GM19468 (cell line): ENCODE measurements around the gene CLN3.
"Not testable (repeated sequence)": the region's sequence is repeated elsewhere in the genome, so short reads cannot be mapped to it uniquely, and the experiment has no call there.

Experiments
- ATAC-seq: cut with Tn5 transposase; IDR thresholded peaks from one replicate; pipeline ENCODE4 v1.9.1; 2021; ENCODE audit warnings: mild to moderate bottlenecking, moderate library complexity, moderate number of reproducible peaks; ENCODE audit not compliant: unreplicated experiment; ENCODE audit errors: extremely low read depth

The CLN3 gene

GRCh38 chr16:28491970-28492474 is at the start of gene CLN3:
Gene CLN3, minus strand, starts transcription at chr16:28492074. Its CDS starts 315 bp downstream, at chr16:28491759.
- ATAC-seq, result peak; percentile 67

DNA sequence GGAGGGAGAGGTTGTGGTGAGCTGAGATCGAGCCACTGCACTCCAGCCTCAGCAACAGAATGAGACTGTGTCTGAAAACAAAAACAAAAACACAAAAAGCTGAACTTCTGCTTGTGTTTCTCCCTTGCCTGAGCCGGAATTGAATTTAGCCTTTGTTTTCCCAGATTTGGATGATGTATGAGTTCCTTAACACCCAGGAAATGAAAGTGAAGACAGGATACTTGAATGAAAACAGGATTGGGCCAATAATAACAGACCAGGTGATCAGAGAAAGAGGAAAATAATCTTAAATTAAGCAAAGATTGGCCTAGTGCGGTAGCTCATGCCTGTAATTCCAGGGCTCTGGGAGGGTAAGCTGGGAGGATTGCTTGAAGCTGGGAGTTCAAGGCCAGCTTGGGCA is 48.5 kb upstream of the CLN3 start:
- no peak for ATAC-seq

- no peak for ATAC-seq
Observed at GRCh38 chr16:28538733-28539596, 47.1 kb upstream of the CLN3 start, which contains the start of gene NUPR1. Gene NUPR1, minus strand, starts transcription at chr16:28538974. Its CDS starts 67 bp downstream, at chr16:28538907.

GRCh38 chr16:28537964-28538732 is 46.3 kb upstream of the CLN3 start:
- ATAC-seq, result no peak

DNA sequence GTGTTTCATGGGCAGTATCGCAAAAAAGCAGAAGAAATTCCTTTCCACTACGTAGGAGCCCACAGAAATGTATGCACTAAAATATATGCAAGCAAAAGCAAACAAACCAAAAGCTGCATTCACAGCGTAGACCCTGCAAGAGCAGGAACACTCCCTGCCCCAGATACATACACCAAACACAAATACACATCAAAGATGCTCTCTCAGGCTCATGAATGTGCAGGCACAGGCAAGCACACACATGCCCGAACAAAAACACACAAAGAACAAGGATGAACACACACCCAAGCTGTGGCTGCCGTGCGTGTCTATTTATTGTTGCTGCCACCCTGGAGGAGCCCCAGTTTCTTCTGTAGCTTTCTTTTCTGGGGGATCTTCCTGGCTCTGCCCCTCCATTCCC is 45.2 kb upstream of the CLN3 start:
- no peak for ATAC-seq

DNA sequence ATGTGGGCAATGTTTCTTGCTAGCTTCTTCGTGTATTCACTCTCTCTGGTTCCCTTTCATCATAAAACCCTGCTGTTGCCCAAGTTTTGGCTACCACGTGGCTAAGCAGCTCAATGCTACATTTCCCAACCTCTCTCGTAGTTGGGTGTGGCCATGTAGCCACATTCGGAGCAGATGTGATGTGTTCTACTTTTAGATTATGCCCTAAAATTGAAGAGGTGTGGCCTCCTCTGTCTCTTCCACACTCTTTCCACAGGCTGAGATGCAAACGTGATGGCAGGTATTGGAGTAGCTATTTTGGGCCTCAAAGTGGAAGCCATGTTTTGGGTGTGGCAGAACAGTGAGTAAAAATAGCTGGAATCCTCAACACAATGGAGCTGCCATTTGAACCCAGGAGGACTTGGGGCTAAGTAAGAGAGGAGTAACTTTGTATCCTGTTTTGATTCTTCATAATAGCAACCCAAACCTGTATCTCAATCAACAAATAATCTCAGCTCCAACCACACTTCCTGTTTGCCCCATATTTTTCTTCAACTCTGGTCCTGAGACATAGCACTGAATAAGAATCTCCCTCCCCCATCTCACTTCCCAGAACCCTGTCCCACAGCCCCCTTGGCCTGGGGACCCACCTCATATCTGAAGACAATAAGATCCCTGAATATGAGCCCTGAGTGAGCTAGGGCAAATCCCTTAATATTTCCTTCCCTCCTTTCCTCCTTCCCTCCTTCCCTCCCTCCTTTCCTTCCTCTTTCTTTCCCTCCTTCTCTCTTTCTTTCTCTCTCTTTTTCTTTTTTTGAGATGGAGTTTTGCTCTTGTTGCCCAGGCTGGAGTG is 42.9 kb upstream of the CLN3 start:
- no peak for ATAC-seq

DNA sequence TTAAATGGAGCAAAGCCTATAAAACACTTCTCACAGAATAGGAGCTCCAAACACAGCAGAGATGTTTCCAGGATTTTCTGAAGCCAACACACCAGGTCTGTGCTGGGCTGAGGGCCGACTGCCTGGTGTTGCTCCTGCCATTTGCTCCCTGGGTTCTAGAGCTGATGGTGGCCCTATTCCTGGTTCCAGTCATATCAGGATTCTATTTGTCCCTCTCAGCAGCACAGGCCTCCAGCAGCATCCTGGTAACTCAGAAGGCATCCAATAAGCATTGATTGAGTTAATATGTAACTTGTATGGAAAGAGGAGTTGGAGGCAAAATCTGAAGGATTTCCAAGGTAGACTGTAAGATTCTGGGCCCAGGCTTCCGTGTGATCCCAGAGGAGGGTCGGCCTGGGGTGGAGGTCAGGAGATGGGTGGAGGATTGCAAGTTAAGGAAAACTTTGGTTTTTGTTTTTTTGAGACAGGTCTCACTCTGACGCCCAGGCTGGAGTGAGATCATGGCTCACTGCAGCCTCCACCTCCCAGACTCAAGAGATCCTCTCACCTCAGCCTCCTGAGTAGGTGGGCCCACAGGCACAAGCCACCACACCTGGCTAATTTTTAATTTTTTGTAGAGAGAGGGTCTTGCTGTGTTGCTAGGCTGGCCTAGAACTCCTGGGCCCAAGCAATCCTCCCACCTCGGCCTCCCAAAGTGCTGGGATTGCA is 41.2 kb upstream of the CLN3 start:
- no peak for ATAC-seq

DNA sequence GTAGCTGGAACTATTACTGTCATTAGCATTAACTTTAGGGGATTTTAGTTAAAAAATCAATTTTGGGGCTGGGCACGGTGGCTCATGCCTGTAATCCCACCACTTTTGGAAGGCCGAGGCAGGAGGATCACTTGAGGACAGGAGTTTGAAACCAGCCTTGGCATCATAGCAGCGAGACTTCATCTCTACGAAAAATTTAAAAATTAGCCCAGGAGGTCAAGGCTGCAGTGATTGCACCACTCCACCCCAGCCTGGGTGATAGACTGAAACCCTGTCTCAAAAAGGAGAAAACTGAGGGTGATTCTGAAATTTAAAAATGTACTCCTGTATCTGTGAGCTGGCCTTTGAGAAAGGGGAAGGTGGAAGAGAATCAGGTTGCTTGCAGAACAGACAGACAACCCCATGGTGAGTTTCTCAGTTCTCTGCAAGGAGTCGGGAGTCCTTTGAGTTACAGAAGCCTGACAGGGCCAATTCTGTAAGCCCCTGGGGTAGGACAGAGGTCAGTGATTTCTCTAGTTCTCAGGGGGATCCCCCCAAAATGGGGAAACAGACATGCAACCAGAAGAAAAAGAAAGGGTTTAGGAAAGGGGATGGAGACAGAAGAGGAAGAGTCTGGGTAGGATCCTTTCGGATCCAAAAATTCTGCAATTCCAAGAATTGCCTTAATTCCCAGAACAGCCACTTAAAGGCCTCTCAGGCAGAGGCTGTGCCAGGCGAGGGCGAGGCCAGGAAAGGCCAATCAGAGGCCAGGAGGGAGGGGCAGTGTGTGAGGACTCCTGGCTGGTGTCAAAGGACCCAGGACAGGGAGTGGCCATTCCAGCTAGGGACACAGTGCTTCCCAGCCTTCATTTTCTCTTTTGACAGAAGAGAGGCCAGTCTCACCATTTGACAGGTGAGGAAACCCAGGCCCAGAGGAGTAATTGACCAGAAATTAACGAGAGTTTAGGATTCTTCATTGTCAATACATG is 40.2 kb upstream of the CLN3 start:
- ATAC-seq, result no peak

DNA sequence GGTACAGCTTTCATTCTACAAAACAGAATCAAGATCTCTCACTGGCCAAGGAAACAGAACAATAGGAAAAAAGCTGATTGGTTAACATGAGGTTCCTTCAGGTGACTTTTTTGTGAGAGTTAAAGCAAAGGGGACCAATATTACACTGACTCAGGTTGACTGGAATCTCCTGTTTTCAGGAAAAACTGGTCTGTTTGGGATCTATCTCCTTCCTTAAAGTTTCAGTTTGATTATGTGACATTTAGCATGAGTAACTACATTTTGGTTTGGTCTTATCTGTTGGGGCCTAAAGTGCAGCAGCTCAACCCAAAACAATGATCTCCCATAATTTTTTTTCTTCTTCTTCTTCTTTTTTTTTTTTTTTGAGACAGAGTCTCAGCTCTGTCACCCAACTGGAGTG is 37.2 kb upstream of the CLN3 start:
- no peak for ATAC-seq

GRCh38 chr16:28528463-28528867 is 36.6 kb upstream of the CLN3 start:
- ATAC-seq, result no peak

DNA sequence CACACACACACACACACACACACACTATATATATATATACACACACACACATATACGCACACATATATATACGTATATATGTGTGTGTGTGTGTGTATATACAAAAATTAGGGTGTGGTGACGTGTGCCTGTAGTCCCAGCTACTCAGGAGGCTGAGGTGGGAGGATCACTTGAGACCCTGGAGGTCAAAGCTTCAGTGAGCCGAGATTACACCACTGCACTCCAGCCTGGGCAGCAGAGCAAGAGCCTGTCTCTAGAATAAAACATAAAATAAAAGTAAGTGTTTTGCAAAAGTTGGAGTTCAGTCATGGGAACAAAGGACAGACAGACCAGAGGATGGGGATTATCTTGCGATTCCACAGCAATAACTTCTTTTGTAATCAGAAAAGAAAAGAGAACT is 36.1 kb upstream of the CLN3 start:
- no peak for ATAC-seq

GRCh38 chr16:28527100-28527785 is 35.4 kb upstream of the CLN3 start:
- not testable (repeated sequence) for ATAC-seq

GRCh38 chr16:28526201-28527099 is 34.6 kb upstream of the CLN3 start:
- ATAC-seq, result no peak

DNA sequence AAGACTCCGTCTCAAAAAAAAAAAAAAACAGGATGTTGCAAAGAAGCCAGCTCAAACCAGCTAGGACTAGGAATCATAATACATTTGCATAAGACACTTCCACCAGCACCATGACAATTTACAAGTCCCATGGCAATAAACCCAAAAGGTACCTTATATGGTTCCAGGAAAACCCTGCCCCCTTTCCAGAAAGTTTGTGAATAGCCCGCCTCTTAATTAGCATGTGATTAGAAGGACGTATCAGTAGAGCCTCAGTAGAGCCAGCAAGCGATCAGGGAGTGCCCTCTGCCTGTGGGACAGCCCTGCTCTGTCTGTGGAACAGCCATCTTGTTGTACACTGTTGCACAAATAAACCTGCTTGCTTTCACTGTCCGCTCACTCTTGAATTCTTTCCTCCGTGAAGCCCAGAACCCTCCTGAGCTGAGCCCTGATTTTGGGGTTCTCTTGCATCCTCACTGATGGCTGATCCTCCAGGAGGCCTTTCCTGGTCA is 32.9 kb upstream of the CLN3 start:
- ATAC-seq, result no peak

GRCh38 chr16:28522792-28523191 is 30.9 kb upstream of the CLN3 start:
- ATAC-seq, result no peak

DNA sequence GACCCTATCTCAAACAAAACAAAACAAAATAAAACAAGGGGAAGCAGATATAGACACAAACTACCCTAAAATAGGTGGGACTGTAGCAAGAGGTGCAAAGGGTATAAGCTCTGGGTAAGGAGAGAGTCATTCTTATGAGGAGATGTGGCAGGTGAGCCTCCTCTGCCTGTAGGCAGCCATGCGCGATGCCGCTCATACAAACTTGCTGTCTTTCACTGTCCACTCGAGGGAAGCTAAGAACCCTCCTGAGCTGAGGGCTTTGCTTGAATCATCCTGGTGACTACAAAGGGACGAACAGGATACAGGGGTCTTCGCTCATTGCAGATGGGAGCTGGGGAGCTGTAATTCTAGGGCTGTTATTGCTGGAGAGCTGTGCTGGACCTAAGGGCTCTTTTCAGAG is 29.6 kb upstream of the CLN3 start:
- ATAC-seq, result no peak

DNA sequence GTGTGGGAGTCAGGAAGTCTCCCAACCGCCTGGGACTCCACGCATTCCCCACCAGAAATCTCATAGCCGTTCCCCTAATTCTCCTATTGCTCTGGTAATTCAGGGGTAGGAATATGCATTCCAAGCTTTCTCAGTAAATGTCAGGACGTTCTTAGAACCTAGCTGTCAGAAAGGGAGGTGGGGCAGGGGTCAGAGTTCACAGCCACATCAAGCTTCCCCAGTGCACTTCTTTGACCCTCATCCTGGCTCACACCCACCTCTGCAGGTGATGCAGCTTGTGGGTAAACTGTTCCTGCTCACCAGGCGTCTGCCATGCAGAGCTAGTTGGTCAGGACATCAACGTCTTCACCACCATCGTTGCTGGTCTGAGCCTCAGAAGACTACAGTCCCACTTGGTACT is 28.8 kb upstream of the CLN3 start:
- no peak for ATAC-seq
